ENCODE results near the gene ZNF804B.

DNA sequence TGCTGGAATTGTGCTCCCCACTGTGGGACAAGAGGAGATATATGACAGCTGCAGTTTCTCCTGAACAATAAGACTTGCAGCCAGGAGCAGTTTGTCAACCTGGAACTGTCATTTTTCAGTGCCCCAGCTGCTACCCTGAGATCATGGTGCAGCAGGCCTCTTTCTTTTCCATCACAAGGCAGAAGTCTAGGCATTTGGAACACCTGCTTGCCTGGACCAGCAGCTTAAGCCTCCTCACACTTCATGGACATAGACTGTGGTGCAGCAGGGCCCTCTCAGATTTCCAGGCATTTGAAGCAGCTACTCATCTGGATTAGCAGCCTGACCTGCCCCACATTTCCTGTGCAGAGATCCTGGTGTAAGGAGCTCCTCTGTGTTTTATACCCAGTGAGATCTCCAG is 486.7 kb downstream of the ZNF804B start:
- no peak for TF ChIP-seq CTCF (conservative IDR thresholded peaks at IDR 0.05; ENCODE audit: low read length)
- TF ChIP-seq EZH2phosphoT487 (IDR thresholded peaks at IDR 0.05; ENCODE audit: borderline replicate concordance, low read depth, low read length) = no peak

Measured in OCI-LY7 (cell line).